MCF 10A (cell line): ENCODE results near the gene KIF2A. TPM values are rescaled to one million over a fixed set of nuclear protein-coding genes. Genes with fewer than 3 reads are reported as not detected.
A peak's percentile ranks its signal among the peaks of the same experiment; 100 is the strongest.

Experiments
- BruUV-seq: library from RNA; stranded (reverse); fragments of 400-500 nt; replicated peaks from 2 replicates; lab custom pipeline; 2021; lab: Mats Ljungman, UMichigan
- CTCF ChIA-PET: fragments of 300-600 bp; sonication (Branson Sonifier 250); formaldehyde crosslinking; extraction: SDS; loops from one replicate; lab custom pipeline; 2021; ENCODE audit warnings: antibody characterized with exemption, inconsistent platforms; lab: Yijun Ruan, JAX
- POLR2A ChIA-PET: fragments of 300-600, 350-650 bp; sonication (Branson Sonifier 250); formaldehyde crosslinking; extraction: SDS; loops from one replicate; lab custom pipeline; 2020; ENCODE audit warnings: antibody characterized with exemption, inconsistent platforms; lab: Yijun Ruan, JAX
- DNase-seq: peaks from one replicate; pipeline ENCODE4 v3.0.0-alpha.2; 2018; ENCODE audit not compliant: unreplicated experiment
- H3K27ac Mint-ChIP-seq: one replicate; pipeline ENCODE4 v1.8.0; 2022; ENCODE audit warnings: mild to moderate bottlenecking, low read depth, mixed read lengths; ENCODE audit not compliant: unreplicated experiment
- H3K27me3 Mint-ChIP-seq: one replicate; pipeline ENCODE4 v1.8.0; 2022; ENCODE audit warnings: mixed read lengths; ENCODE audit not compliant: insufficient read depth, unreplicated experiment
- H3K36me3 Mint-ChIP-seq: one replicate; pipeline ENCODE4 v1.8.0; 2022; ENCODE audit warnings: mild to moderate bottlenecking, moderate library complexity, mixed read lengths; ENCODE audit not compliant: insufficient read depth, unreplicated experiment
- H3K4me1 Mint-ChIP-seq: one replicate; pipeline ENCODE4 v1.8.0; 2022; ENCODE audit warnings: mixed read lengths; ENCODE audit not compliant: insufficient read depth, unreplicated experiment
- H3K4me3 Mint-ChIP-seq: one replicate; pipeline ENCODE4 v1.8.0; 2022; ENCODE audit warnings: mild to moderate bottlenecking, moderate library complexity, mixed read lengths; ENCODE audit not compliant: unreplicated experiment
- H3K9me3 Mint-ChIP-seq: one replicate; pipeline ENCODE4 v1.8.0; 2022; ENCODE audit warnings: mixed read lengths; ENCODE audit not compliant: unreplicated experiment
- CTCF ChIP-seq: fragments of 200-600 bp; IDR thresholded peaks from one replicate; pipeline ENCODE4 v1.8.0; 2022; ENCODE audit warnings: antibody characterized with exemption, mild to moderate bottlenecking; ENCODE audit not compliant: unreplicated experiment
- intact Hi-C: fragments of 100-400 bp; cut with micrococcal nuclease; formaldehyde crosslinking; loops from 2 replicates; pipeline ENCODE4 v1.14.1; 2022
- total RNA-seq: library from RNA; stranded (reverse); gene quantifications from 2 replicates; pipeline ENCODE4 v1.2.3, GENCODE V29; 2022

Gene KIF2A
- total RNA-seq, 1 experiment from 2014 or later, result 61.0 TPM

DNA sequence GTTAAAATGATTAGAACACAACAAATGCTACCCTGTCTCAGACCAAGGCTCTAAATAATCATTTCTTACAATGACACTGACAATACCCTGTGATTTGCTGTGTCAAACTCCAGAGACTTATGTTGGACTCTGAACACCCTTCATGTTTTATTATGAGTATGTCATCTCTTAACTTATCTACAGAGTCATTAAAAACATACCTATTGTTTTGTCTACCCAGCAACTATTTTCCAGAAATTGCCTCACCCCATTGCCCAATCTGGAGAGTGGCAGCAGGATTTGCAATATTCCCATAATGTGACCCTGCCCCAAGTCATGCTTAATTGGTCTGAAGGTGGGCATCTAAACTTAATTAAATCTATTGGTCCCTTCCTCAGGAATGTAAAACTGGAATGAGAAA, 23.0 kb upstream of the KIF2A start:
- TF ChIP-seq CTCF, result no peak
- peak overlapping the region; percentile 21 for H3K27ac Mint-ChIP-seq
- intact Hi-C loops, result no loop called here
- DNase-seq, result peak; percentile 58
- no peaks in the 10 kb centered on the region for H3K36me3 Mint-ChIP-seq
- BruUV-seq, result no TSS peak
- no peaks in the 10 kb centered on the region for H3K9me3 Mint-ChIP-seq
- CTCF ChIA-PET, result no interaction called here
- POLR2A ChIA-PET, result interaction anchor here (0.7 to 2.4 kb wide), 6 partner anchors 11 to 62 kb away, joined by 3 to 9 read pairs (median 4); partner anchors contain the start of gene KIF2A
- H3K4me1 Mint-ChIP-seq, result peaks cover 24% of the 10 kb centered on the region
- no peaks in the 10 kb centered on the region for H3K27me3 Mint-ChIP-seq
- H3K4me3 Mint-ChIP-seq, result no peak overlapping the region

GRCh38 chr5:62283861-62284260, 22.1 kb upstream of the KIF2A start:
- BruUV-seq, result no TSS peak
- POLR2A ChIA-PET, result interaction anchor here (0.7 to 2.4 kb wide), 6 partner anchors 12 to 61 kb away, joined by 3 to 9 read pairs (median 4); partner anchors contain the start of gene KIF2A

GRCh38 chr5:62284946-62285891, 20.8 kb upstream of the KIF2A start:
- BruUV-seq, result no TSS peak
- H3K4me3 Mint-ChIP-seq, result no peak overlapping the region
- no peak for TF ChIP-seq CTCF
- POLR2A ChIA-PET, result interaction anchor here (0.7 to 2.4 kb wide), 4 partner anchors 19 to 23 kb away, joined by 3 to 9 read pairs (median 4); partner anchors contain the start of gene KIF2A
- H3K4me1 Mint-ChIP-seq, result peaks cover 17% of the 10 kb centered on the region
- no peak for DNase-seq
- no peaks in the 10 kb centered on the region for H3K9me3 Mint-ChIP-seq
- no peak overlapping the region for H3K27ac Mint-ChIP-seq
- H3K36me3 Mint-ChIP-seq, result no peaks in the 10 kb centered on the region
- intact Hi-C loops, result no loop called here
- H3K27me3 Mint-ChIP-seq, result no peaks in the 10 kb centered on the region
- CTCF ChIA-PET, result interaction anchor here (0.6 kb wide), 2 partner anchors 58 to 147 kb away, joined by 3 to 4 read pairs; no protein-coding TSS in a partner anchor

More at GRCh38 chr5:62283861-62284260, 22.1 kb upstream of the KIF2A start:
- H3K4me1 Mint-ChIP-seq, result peaks cover 24% of the 10 kb centered on the region
- intact Hi-C loops, result no loop called here
- H3K36me3 Mint-ChIP-seq, result no peaks in the 10 kb centered on the region
- H3K4me3 Mint-ChIP-seq, result no peak overlapping the region
- CTCF ChIA-PET, result interaction anchor here (0.6 kb wide), 1 partner anchor 59 kb away, joined by 3 read pairs; no protein-coding TSS in a partner anchor
- H3K9me3 Mint-ChIP-seq, result no peaks in the 10 kb centered on the region
- peak; percentile 31 for DNase-seq
- no peaks in the 10 kb centered on the region for H3K27me3 Mint-ChIP-seq
- H3K27ac Mint-ChIP-seq, result no peak overlapping the region
- no peak for TF ChIP-seq CTCF

DNA sequence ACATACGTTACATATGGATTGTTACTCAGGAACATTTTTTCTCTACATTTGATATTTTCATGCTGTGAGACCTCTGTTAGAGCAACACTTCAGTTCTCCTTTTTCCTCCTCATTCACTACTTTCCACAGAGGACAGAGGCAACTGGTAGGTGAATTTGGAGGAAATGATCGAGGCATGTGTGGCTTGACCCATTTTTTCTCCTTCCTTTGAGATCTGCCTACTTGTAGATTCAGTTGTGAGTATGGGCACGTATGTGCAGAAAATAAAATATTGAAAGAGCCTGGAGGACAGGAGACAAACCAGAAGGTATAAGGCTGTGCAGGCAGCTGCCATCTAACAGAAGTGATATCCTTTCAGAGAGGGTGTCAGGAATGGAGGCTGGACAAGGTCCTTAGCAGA, 19.2 kb upstream of the KIF2A start:
- CTCF ChIA-PET, result no interaction called here
- TF ChIP-seq CTCF, result no peak
- H3K27me3 Mint-ChIP-seq, result no peaks in the 10 kb centered on the region
- no TSS peak for BruUV-seq
- H3K4me1 Mint-ChIP-seq, result peaks cover 16% of the 10 kb centered on the region
- no peak overlapping the region for H3K27ac Mint-ChIP-seq
- POLR2A ChIA-PET, result interaction anchor here (1.5 to 2.0 kb wide), 2 partner anchors 11 to 19 kb away, joined by 5 to 6 read pairs; partner anchors contain the start of gene KIF2A
- H3K9me3 Mint-ChIP-seq, result no peaks in the 10 kb centered on the region
- no peak overlapping the region for H3K4me3 Mint-ChIP-seq
- no peak for DNase-seq
- intact Hi-C loops, result no loop called here
- H3K36me3 Mint-ChIP-seq, result no peaks in the 10 kb centered on the region
